Measurements from ENCODE around the gene TPRKB.
"Not testable (repeated sequence)": the region's sequence is repeated elsewhere in the genome, so short reads cannot be mapped to it uniquely, and the experiment has no call there.

The TPRKB gene

DNA sequence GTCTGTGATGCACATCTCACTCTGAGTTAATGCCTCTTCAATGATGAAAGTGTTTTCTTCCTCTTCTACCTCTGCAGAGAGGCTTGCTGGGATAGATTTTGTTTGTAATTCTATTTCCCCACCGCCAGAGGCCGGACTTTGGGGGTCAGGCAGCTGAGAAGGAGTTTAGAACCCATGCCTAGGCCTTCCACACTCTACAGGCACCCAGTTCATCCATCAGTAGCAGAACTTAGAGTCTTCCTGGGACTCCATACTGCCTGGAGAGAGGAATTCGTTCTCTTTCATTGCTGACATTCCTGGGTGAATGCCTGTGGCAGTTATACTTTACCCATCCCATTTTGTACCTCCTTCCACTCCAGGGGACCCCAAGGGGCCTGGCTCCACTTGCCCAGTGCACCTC is 9.1 kb downstream of the TPRKB start:
- no peaks in the 10 kb centered on the region for H3K4me1 ChIP-seq (ENCODE audit: control insufficient read depth, insufficient read depth, low read length)
- H3K27me3 ChIP-seq (ENCODE audit: control insufficient read depth, insufficient read depth, low read length) = no peaks in the 10 kb centered on the region
- no peak overlapping the region for H3K9ac ChIP-seq (ENCODE audit: low read length)
- peaks cover 12% of the 10 kb centered on the region for H3K36me3 ChIP-seq (ENCODE audit: control insufficient read depth, insufficient read depth, low read length)
- H3K4me3 ChIP-seq (ENCODE audit: low read length) = no peak overlapping the region
- no peak overlapping the region for H3K27ac ChIP-seq (ENCODE audit: low read depth, low read length)

DNA sequence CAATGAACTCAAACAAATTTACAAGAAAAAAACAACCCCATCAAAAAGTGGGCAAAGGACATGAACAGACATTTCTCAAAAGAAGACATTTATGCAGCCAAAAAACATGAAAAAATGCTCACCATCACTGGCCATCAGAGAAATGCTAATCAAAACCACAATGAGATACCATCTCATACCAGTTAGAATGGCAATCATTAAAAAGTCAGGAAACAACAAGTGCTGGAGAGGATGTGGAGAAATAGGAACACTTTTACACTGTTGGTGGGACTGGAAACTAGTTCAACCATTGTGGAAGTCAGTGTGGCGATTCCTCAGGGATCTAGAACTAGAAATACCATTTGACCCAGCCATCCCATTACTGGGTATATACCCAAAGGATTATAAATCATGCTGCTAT is 10.5 kb downstream of the TPRKB start:
- H3K27ac ChIP-seq (ENCODE audit: low read depth, low read length); H3K4me3 ChIP-seq (ENCODE audit: low read length); H3K27me3 ChIP-seq (ENCODE audit: control insufficient read depth, insufficient read depth, low read length); H3K9ac ChIP-seq (ENCODE audit: low read length); H3K36me3 ChIP-seq (ENCODE audit: control insufficient read depth, insufficient read depth, low read length); H3K4me1 ChIP-seq (ENCODE audit: control insufficient read depth, insufficient read depth, low read length): not testable (repeated sequence)

DNA sequence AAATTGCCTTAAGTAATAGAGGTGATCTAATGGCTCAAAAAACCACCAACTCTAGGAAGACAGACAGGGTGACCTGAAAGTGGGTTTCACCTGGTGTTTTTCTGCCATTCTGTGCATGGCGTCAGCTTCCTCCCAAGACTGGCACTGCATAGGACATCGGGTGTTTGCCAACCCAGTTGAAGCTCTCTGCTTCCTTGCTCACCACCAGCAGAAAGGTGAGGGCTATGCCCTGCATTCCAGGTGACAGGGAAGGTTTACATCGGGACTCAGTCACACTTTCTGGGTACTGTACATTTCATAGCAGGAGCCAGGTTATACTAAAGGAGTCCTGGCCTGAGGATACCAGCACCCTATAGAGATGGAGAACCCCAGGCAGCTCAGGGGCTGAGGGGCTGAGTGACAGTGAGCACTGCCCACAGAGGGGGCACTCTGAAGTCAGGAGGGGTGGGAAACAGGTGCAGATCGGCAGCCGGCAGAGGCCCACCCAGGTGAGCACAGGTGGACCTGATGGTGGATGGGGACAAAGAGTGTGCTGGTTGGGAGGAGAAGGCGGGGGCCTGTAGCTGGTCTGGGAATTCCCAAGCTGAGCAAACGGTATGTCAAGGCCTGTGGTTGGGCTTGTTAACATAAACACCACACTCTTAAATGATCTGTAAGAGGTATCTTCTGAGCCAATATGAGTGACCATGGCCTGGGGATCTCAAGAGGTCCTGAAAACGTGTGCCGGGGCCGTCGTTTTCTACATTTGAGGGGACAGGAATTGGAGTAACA is 18.1 kb downstream of the TPRKB start:
- Histone ChIP-seq H3K36me3 (ENCODE audit: control insufficient read depth, insufficient read depth, low read length) (no peaks in the 10 kb centered on the region), H3K27me3 (ENCODE audit: control insufficient read depth, insufficient read depth, low read length) (no peaks in the 10 kb centered on the region), H3K27ac (ENCODE audit: low read depth, low read length) (no peak overlapping the region), H3K9ac (ENCODE audit: low read length) (no peak overlapping the region), H3K4me3 (ENCODE audit: low read length) (no peak overlapping the region), H3K4me1 (ENCODE audit: control insufficient read depth, insufficient read depth, low read length) (no peaks in the 10 kb centered on the region)

DNA sequence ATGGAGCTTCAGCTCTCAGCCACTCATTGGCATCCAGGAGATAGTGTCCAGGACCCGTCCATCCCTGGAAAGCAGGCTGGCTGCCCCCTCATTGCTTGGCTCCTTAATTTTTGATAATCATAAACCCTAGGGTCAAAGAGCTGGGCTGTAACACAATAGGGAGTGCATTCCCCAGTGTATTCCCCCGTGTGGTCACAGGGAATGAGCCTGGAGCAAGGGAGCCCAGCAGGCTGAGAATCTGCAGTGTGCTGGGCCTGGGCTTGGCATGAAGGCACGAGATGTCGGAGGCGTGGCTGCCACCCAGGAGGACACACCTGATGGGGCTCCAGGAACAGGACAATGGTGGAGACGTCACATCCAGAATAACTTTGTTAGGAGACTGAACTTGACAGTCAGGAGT is 18.7 kb downstream of the TPRKB start:
- H3K4me1 ChIP-seq (ENCODE audit: control insufficient read depth, insufficient read depth, low read length) = no peaks in the 10 kb centered on the region
- no peak overlapping the region for H3K27ac ChIP-seq (ENCODE audit: low read depth, low read length)
- H3K27me3 ChIP-seq (ENCODE audit: control insufficient read depth, insufficient read depth, low read length) = no peaks in the 10 kb centered on the region
- H3K4me3 ChIP-seq (ENCODE audit: low read length) = no peak overlapping the region
- no peaks in the 10 kb centered on the region for H3K36me3 ChIP-seq (ENCODE audit: control insufficient read depth, insufficient read depth, low read length)
- H3K9ac ChIP-seq (ENCODE audit: low read length) = no peak overlapping the region

DNA sequence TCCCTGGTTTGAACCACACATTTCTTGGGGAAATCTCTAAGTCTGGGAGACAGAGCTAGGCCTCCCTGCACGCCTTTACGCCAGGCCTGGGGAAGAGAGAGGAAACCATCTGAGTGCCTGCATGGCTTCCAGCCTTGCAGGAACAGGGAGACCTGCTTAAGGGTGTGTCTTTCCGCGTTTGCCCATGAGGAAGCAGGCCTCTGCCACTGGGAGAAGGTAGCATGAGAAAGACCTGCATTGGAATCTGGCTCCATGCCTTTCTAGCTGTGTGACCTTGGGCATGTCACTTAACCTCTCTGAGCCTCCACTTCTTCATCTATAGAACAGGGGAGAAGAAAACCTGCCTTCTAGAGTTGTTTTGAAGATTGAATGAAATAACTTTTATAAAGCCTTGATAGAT is 19.4 kb downstream of the TPRKB start:
- H3K27ac ChIP-seq (ENCODE audit: low read depth, low read length); H3K4me1 ChIP-seq (ENCODE audit: control insufficient read depth, insufficient read depth, low read length): not testable (repeated sequence)

DNA sequence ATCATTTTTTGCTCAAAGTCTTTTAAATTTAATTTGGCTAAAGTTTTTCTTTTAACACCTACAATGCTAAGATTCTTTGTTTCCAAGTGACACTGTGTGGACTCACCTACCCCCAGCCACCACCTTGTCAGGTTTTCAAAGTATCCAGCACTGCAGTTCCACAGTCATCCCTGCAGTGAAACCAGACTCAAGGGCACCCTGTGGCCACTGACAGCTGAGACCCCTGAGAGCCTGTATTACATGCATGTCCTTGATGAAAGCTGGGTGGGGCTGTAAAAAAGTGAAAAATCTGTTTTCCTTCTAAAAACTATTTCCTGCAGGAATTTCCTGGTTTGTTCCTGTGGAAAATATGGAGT is 19.9 kb downstream of the TPRKB start:
- Histone ChIP-seq H3K27me3 (ENCODE audit: control insufficient read depth, insufficient read depth, low read length) (no peaks in the 10 kb centered on the region), H3K9ac (ENCODE audit: low read length) (no peak overlapping the region), H3K4me1 (ENCODE audit: control insufficient read depth, insufficient read depth, low read length) (no peaks in the 10 kb centered on the region), H3K4me3 (ENCODE audit: low read length) (no peak overlapping the region), H3K27ac (ENCODE audit: low read depth, low read length) (no peak overlapping the region), H3K36me3 (ENCODE audit: control insufficient read depth, insufficient read depth, low read length) (no peaks in the 10 kb centered on the region)

More for the DNA sequence above, 19.4 kb downstream of the TPRKB start:
- not testable (repeated sequence) for H3K27me3 ChIP-seq (ENCODE audit: control insufficient read depth, insufficient read depth, low read length); H3K9ac ChIP-seq (ENCODE audit: low read length); H3K36me3 ChIP-seq (ENCODE audit: control insufficient read depth, insufficient read depth, low read length); H3K4me3 ChIP-seq (ENCODE audit: low read length)

DNA sequence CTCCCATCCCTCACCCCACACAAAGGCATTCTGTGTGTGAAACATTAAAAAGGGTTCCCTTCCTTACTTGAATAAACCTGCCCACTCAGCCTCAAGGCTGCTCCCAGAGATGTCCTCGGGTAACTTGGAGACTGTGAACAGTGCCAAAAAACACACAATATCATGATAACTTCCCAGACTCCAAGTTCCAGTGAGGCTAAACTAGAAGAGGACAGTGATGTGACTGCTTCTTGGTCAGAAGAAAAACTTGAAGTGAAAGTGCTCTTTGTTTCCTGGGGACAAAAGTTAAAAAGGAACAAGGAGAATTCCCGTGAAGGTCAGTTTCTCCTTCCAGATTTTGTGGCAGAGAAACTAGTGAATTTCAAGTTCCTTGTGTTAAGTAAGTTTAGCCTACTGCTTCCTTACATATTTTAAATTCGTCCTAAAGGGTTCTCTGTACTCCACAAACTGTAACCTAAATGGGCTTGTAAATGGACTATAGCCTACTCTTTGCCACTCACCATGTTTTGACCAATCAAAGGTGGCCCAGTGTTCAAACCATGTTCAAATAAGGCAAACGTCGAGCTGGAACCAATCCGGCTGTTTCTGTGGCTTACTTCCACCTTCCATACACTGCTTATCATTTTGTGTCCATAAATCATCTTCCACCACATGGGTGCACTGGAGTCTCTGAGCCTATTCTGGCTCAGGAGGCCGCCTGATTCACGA is 20.4 kb downstream of the TPRKB start:
- Histone ChIP-seq H3K36me3 (ENCODE audit: control insufficient read depth, insufficient read depth, low read length) (no peaks in the 10 kb centered on the region), H3K27ac (ENCODE audit: low read depth, low read length) (peak overlapping the region; percentile 44), H3K27me3 (ENCODE audit: control insufficient read depth, insufficient read depth, low read length) (no peaks in the 10 kb centered on the region), H3K9ac (ENCODE audit: low read length) (no peak overlapping the region), H3K4me3 (ENCODE audit: low read length) (peak overlapping the region; percentile 12), H3K4me1 (ENCODE audit: control insufficient read depth, insufficient read depth, low read length) (no peaks in the 10 kb centered on the region)

DNA sequence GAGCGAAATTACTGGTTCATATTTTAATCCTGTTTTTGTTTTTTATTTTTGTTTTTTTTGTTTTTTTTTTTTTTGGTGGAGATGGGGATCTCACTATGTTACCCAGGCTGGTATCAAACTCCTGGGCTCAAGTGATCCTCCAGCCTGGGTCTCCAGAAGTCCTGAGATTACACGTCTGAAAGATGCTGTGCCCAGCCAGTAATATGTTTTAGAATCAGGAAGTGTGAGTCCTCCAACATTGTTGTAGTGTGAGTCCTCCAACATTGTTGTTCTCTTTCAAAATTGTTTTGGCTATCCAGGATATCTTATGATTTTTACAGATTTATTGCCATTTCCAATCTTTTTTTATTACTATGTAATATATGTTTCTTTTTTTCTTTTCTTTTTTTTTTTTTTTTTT is 23.1 kb downstream of the TPRKB start:
- no peaks in the 10 kb centered on the region for H3K27me3 ChIP-seq (ENCODE audit: control insufficient read depth, insufficient read depth, low read length)

DNA sequence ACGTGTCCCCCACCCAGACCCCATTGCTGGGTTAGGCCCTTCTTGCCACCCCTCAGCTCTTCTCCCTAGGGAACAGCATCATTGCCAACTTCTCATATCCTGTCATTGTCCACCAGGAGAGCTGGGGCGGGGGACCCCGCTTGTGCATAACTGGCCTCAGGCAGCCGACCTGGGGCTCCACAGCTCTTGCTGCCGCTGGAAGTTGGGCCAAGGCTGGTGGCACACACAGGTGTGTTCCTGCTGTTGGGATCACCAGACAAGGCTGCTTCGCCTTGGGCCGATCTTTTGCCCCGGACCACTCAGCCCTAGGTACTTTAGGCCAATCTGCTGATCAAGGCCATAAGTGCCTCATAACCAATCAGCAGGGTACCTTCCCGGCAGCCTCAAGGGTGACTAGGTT is 28.6 kb downstream of the TPRKB start:
- Histone ChIP-seq H3K27me3 (ENCODE audit: control insufficient read depth, insufficient read depth, low read length) (no peaks in the 10 kb centered on the region), H3K9ac (ENCODE audit: low read length) (no peak overlapping the region), H3K27ac (ENCODE audit: low read depth, low read length) (no peak overlapping the region), H3K4me3 (ENCODE audit: low read length) (no peak overlapping the region), H3K36me3 (ENCODE audit: control insufficient read depth, insufficient read depth, low read length) (no peaks in the 10 kb centered on the region), H3K4me1 (ENCODE audit: control insufficient read depth, insufficient read depth, low read length) (no peaks in the 10 kb centered on the region)

More for the DNA sequence above, 23.1 kb downstream of the TPRKB start:
- H3K27ac ChIP-seq (ENCODE audit: low read depth, low read length) = no peak overlapping the region
- H3K4me1 ChIP-seq (ENCODE audit: control insufficient read depth, insufficient read depth, low read length) = no peaks in the 10 kb centered on the region
- no peak overlapping the region for H3K4me3 ChIP-seq (ENCODE audit: low read length)
- H3K9ac ChIP-seq (ENCODE audit: low read length) = no peak overlapping the region
- H3K36me3 ChIP-seq (ENCODE audit: control insufficient read depth, insufficient read depth, low read length) = no peaks in the 10 kb centered on the region

DNA sequence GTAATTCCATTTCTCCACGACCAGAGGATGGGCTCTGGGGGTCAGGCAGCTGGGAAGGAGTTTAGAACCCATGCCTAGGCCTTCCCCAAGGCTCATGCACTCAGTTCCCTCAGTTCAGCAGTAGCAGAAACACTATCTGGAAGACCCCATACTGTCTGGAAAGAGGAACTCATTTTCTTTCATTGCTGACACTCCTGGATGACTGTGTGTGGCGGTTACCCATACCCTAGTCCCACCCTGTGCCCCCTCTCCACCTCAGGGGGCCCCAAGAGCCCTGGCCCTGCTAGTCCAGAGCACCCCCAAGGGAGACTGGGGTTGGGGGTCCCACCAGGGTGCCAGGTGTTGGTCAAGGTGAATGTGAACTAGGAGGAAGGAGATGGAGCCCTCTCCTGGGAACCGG is 29.5 kb downstream of the TPRKB start:
- H3K4me3 ChIP-seq (ENCODE audit: low read length) = no peak overlapping the region
- no peak overlapping the region for H3K9ac ChIP-seq (ENCODE audit: low read length)
- no peaks in the 10 kb centered on the region for H3K27me3 ChIP-seq (ENCODE audit: control insufficient read depth, insufficient read depth, low read length)
- H3K27ac ChIP-seq (ENCODE audit: low read depth, low read length) = no peak overlapping the region
- H3K36me3 ChIP-seq (ENCODE audit: control insufficient read depth, insufficient read depth, low read length) = no peaks in the 10 kb centered on the region
- no peaks in the 10 kb centered on the region for H3K4me1 ChIP-seq (ENCODE audit: control insufficient read depth, insufficient read depth, low read length)

DNA sequence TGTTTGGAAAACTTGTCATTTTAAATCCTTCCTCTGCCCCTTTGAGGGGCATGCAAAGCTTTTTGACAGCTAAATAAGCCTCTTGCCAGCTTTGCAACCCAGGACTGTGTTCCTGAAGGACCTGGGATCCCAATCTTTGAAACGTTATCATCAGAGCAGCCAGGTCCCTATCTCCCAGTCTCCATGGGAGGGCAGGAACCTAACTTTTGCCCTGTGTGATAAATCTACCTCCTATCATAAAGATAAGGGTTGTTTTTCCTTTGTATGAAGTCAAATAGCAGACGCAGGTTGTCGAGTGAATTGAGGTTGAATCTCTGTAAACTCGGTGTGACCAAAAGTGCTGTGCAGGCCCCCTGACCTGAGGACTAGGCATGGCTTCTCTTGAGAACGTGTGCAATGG is 30.1 kb downstream of the TPRKB start:
- Histone ChIP-seq H3K27ac (ENCODE audit: low read depth, low read length) (no peak overlapping the region), H3K36me3 (ENCODE audit: control insufficient read depth, insufficient read depth, low read length) (no peaks in the 10 kb centered on the region), H3K4me1 (ENCODE audit: control insufficient read depth, insufficient read depth, low read length) (no peaks in the 10 kb centered on the region), H3K4me3 (ENCODE audit: low read length) (no peak overlapping the region), H3K9ac (ENCODE audit: low read length) (no peak overlapping the region), H3K27me3 (ENCODE audit: control insufficient read depth, insufficient read depth, low read length) (no peaks in the 10 kb centered on the region)

DNA sequence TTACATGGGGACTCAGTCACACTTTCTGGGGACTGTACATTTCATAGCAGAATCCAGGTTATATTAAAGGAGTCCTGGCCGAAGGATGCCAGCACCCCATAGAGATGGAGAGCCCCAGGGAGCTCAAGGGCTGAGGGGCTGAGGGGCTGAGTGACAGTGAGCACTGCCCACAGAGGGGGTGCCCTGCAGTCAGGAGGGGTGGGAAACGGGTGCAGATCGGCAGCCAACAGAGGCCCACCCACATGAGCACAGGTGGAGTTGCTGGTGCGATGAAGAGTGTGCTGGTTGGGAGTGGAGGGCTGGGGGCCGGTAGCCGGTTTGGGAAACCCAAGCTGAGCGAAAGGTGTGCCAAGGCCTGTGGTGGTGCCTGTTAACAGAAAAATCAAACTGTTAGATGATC is 32.1 kb downstream of the TPRKB start:
- Histone ChIP-seq H3K9ac (ENCODE audit: low read length) (no peak overlapping the region), H3K36me3 (ENCODE audit: control insufficient read depth, insufficient read depth, low read length) (no peaks in the 10 kb centered on the region), H3K27me3 (ENCODE audit: control insufficient read depth, insufficient read depth, low read length) (no peaks in the 10 kb centered on the region), H3K4me3 (ENCODE audit: low read length) (no peak overlapping the region), H3K27ac (ENCODE audit: low read depth, low read length) (no peak overlapping the region), H3K4me1 (ENCODE audit: control insufficient read depth, insufficient read depth, low read length) (no peaks in the 10 kb centered on the region)

DNA sequence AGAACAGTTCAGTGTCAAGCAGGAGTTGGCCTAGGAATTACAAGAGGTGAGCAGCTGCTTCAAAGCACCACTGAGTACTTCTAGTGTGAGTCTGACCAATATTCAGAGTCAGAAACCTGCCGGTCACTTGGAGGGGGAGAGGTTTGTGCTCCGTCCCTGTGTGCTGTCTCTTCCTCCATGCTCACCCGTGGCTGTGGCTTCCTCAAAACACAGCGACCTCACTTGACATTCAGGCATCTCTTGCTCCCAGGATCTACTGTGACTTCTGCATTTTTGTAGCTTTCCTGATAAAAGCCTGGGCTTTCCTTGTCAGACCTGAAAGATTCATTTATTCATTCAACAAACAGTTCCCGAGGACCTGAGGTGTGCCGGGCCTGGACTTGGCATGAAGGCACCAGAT is 32.9 kb downstream of the TPRKB start:
- H3K27ac ChIP-seq (ENCODE audit: low read depth, low read length) = no peak overlapping the region
- no peaks in the 10 kb centered on the region for H3K27me3 ChIP-seq (ENCODE audit: control insufficient read depth, insufficient read depth, low read length)
- no peak overlapping the region for H3K4me3 ChIP-seq (ENCODE audit: low read length)
- no peaks in the 10 kb centered on the region for H3K4me1 ChIP-seq (ENCODE audit: control insufficient read depth, insufficient read depth, low read length)
- H3K9ac ChIP-seq (ENCODE audit: low read length) = no peak overlapping the region
- H3K36me3 ChIP-seq (ENCODE audit: control insufficient read depth, insufficient read depth, low read length) = no peaks in the 10 kb centered on the region
